ENCODE measurements around the gene MISP. TPM values are rescaled to one million over a fixed set of nuclear protein-coding genes. Genes with fewer than 3 reads are reported as not detected.

MISP gene
- total and polyA plus RNA-seq, 9 of the 15 experiments (the other 6 are each of a cell fraction or from before 2014, with no cell fraction given) = 0.04 to 0.29 (median 0.05) TPM; not detected in 5

- peak; percentile 99 for FAIRE-seq
- BruUV-seq (replicated peaks) = no TSS peak
- TF ChIP-seq ESRRB (CRISPR knock-in tag; IDR thresholded peaks at IDR 0.05; ENCODE audit: borderline replicate concordance) (no peak), FUS (optimal IDR thresholded peaks at IDR 0.05; ENCODE audit: low read depth, low read length) (no peak), NEUROD1 (IDR thresholded peaks at IDR 0.05; ENCODE audit: borderline replicate concordance, low read depth, low read length, partially characterized antibody) (peak; percentile 97), EWSR1 (IDR thresholded peaks at IDR 0.05; ENCODE audit: borderline replicate concordance, low read depth, partially characterized antibody) (no peak), ESRRA (IDR thresholded peaks at IDR 0.05; ENCODE audit: borderline replicate concordance, low read depth) (peak; percentile 72), ZNF408 (CRISPR knock-in tag; IDR thresholded peaks at IDR 0.05; ENCODE audit: low read depth) (no peak), E4F1 (CRISPR knock-in tag; IDR thresholded peaks at IDR 0.05; ENCODE audit: borderline replicate concordance) (no peak), ZNF174 (CRISPR knock-in tag; IDR thresholded peaks at IDR 0.05) (no peak), YBX1 (IDR thresholded peaks at IDR 0.05) (no peak), WHSC1 (IDR thresholded peaks at IDR 0.05; ENCODE audit: low read length) (no peak), SP2 (IDR thresholded peaks at IDR 0.05; ENCODE audit: extremely low read depth, low read depth, low read length, poor library complexity, severe bottlenecking) (peak; percentile 91), MTA1 (IDR thresholded peaks at IDR 0.05; ENCODE audit: borderline replicate concordance) (0 out of 2 replicates have a peak, but pooled peaks have one; percentile 61), ZNF561 (CRISPR knock-in tag; conservative IDR thresholded peaks at IDR 0.05) (no peak), NKRF (IDR thresholded peaks at IDR 0.05; ENCODE audit: borderline replicate concordance) (no peak; the same call in 1 of the 2 replicates), MYNN (IDR thresholded peaks at IDR 0.05) (peak; percentile 38), MYNN (CRISPR knock-in tag; IDR thresholded peaks at IDR 0.05) (no peak)
- TF ChIP-seq, protein P1, sequence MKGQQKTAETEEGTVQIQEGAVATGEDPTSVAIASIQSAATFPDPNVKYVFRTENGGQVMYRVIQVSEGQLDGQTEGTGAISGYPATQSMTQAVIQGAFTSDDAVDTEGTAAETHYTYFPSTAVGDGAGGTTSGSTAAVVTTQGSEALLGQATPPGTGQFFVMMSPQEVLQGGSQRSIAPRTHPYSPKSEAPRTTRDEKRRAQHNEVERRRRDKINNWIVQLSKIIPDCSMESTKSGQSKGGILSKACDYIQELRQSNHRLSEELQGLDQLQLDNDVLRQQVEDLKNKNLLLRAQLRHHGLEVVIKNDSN (CRISPR knock-in tag; IDR thresholded peaks at IDR 0.05) = peak; percentile 99
Measured at GRCh38 chr19:796692-797527, 46.0 kb downstream of the MISP start, which contains the start of gene PTBP1. Gene PTBP1 (plus strand): TSS chr19:797452. CDS start chr19:797498, 46 bp downstream.

More at GRCh38 chr19:796692-797527, 46.0 kb downstream of the MISP start, which contains the start of gene PTBP1:
- H4K20me1 ChIP-seq (replicated peaks; ENCODE audit: control insufficient read depth, insufficient read depth, low read length) = peaks cover 39% of the 10 kb centered on the region
- in situ Hi-C loops (cut with MboI) = no loop called here
- intact Hi-C loops (cut with micrococcal nuclease) = no loop called here
- peak within 1 kb of the TSS; percentile 98 for H3K27ac ChIP-seq (ENCODE audit: extremely low read depth, low read depth, low read length)
- H3K79me2 ChIP-seq (ENCODE audit: control insufficient read depth, insufficient read depth, low read length) = peaks cover 56% of the 10 kb centered on the region
- ChIA-PET POLR2A (interaction anchor here (0.7 to 1.5 kb wide), 9 partner anchors 10 to 127 kb away, joined by 3 to 9 read pairs (median 5); partner anchors contain the start of gene KISS1R), CTCF (ENCODE audit: low intra/inter-chr PET ratio) (interaction anchor here (0.7 kb wide), 1 partner anchor 204 kb away, joined by 4 read pairs; no protein-coding TSS in a partner anchor)
- H3K9ac ChIP-seq (ENCODE audit: insufficient read depth in 1 of 2, low read depth in 2 of 2, low read length in 2 of 2) = peak within 1 kb of the TSS; percentile 98 to 99
- H3K4me1 ChIP-seq (replicated peaks in 1 of 2; ENCODE audit: control insufficient read depth in 2 of 2, insufficient read depth in 2 of 2, low read length in 2 of 2) = peaks cover 33 to 83% of the 10 kb centered on the region in 2 experiments
- peak within 1 kb of the TSS; percentile 86 for H2AFZ ChIP-seq (ENCODE audit: low read depth, low read length)
- WGBS (ENCODE audit: insufficient coverage, low coverage, missing lambda C conversion rate) = under 1% methylated on average over 65 of the region's 83 CpGs
- ATAC-seq (peak; percentile 88), DNase-seq (ENCODE audit: extremely low read depth in 1 of 4, low spot score in 3 of 4) (peak; percentile 89 to 100 (median 94))
- peak within 1 kb of the TSS; percentile 99 for H3K4me3 ChIP-seq
- H3K27me3 ChIP-seq (ENCODE audit: control insufficient read depth in 2 of 2, insufficient read depth in 2 of 2, low read length in 2 of 2) = no peaks in the 10 kb centered on the region
- H3K36me3 ChIP-seq (ENCODE audit: control insufficient read depth, insufficient read depth, low read length) = peaks cover 39% of the 10 kb centered on the region
- H3K9me1 ChIP-seq (ENCODE audit: control insufficient read depth, insufficient read depth, low read length) = peaks cover 16% of the 10 kb centered on the region
- peak within 1 kb of the TSS; percentile 85 for H3K4me2 ChIP-seq (ENCODE audit: insufficient read depth, low read length)
- peaks cover 3% of the 10 kb centered on the region; the same call in 1 of the 2 replicates for H3K9me3 ChIP-seq (replicated peaks; ENCODE audit: control insufficient read depth, insufficient read depth, low read depth, low read length)
